ENCODE measurements around the gene TBC1D30. TPM values are rescaled to one million over a fixed set of nuclear protein-coding genes. Genes with fewer than 3 reads are reported as not detected.
A peak's percentile ranks its signal among the peaks of the same experiment; 100 is the strongest.
"Not testable (repeated sequence)": the region's sequence is repeated elsewhere in the genome, so short reads cannot be mapped to it uniquely, and the experiment has no call there.

Gene TBC1D30
- total RNA-seq = 72.2 TPM

GRCh38 chr12:64824500-64825142 is at the start of gene TBC1D30:
TSS of gene TBC1D30 (plus strand) at chr12:64824647. CDS start at chr12:64824880, 233 bp downstream.
- peak; percentile 68 for DNase-seq

- not testable (repeated sequence) for DNase-seq
These were observed 49.2 kb upstream of the TBC1D30 start for GRCh38 chr12:64775147-64775736.

- DNase-seq = no peak
These were observed 45.0 kb upstream of the TBC1D30 start for GRCh38 chr12:64779354-64779974.

GRCh38 chr12:64780132-64780530 is 44.3 kb upstream of the TBC1D30 start:
- no peak for DNase-seq

- no peak for DNase-seq
These were observed 43.7 kb upstream of the TBC1D30 start for GRCh38 chr12:64780531-64781279.

- DNase-seq = no peak
These were observed 42.9 kb upstream of the TBC1D30 start for GRCh38 chr12:64781280-64782190.

- no peak for DNase-seq
These were observed 42.1 kb upstream of the TBC1D30 start for GRCh38 chr12:64782191-64782876.

- no peak for DNase-seq
These were observed 38.6 kb upstream of the TBC1D30 start for GRCh38 chr12:64785838-64786237.

- no peak for DNase-seq
These were observed 34.3 kb upstream of the TBC1D30 start for GRCh38 chr12:64790166-64790565.

- DNase-seq = no peak
These were observed 33.4 kb upstream of the TBC1D30 start for GRCh38 chr12:64791036-64791435.

GRCh38 chr12:64792128-64792527 is 32.3 kb upstream of the TBC1D30 start:
- DNase-seq = no peak

- DNase-seq = no peak
These were observed 30.8 kb upstream of the TBC1D30 start for GRCh38 chr12:64793610-64794009.

- DNase-seq = no peak
These were observed 30.1 kb upstream of the TBC1D30 start for GRCh38 chr12:64794305-64794704.

- DNase-seq = no peak
These were observed 28.1 kb upstream of the TBC1D30 start for GRCh38 chr12:64796205-64796845.

GRCh38 chr12:64797156-64797555 is 27.3 kb upstream of the TBC1D30 start:
- DNase-seq = no peak

- no peak for DNase-seq
These were observed 26.3 kb upstream of the TBC1D30 start for GRCh38 chr12:64798165-64798564.

- DNase-seq = no peak
These were observed 23.8 kb upstream of the TBC1D30 start for GRCh38 chr12:64800640-64801039.

GRCh38 chr12:64801381-64801780 is 23.1 kb upstream of the TBC1D30 start:
- DNase-seq = no peak

- peak; percentile 17 for DNase-seq
These were observed 22.2 kb upstream of the TBC1D30 start for GRCh38 chr12:64802180-64802775.

GRCh38 chr12:64806173-64806572 is 18.3 kb upstream of the TBC1D30 start:
- no peak for DNase-seq
